HEK293T (cell line): ENCODE measurements around the gene SRGAP3.

Experiments used
- FOXA1 ChIP-seq: fragments of 450-650 bp; IDR thresholded peaks from 2 replicates; pipeline ENCODE4 v1.6.1; 2016; ENCODE audit warnings: mild to moderate bottlenecking
- L3MBTL2 ChIP-seq: fragments of 450-650 bp; conservative IDR thresholded peaks from 2 replicates; pipeline ENCODE4 v1.6.1; 2016; ENCODE audit warnings: mild to moderate bottlenecking

GRCh38 chr3:9023226-9023590 lies 226.2 kb downstream of the SRGAP3 start:
- TF ChIP-seq FOXA1 (no peak), L3MBTL2 (no peak)
